GM19452 (cell line): ENCODE measurements around the gene XNDC1N.
"Not testable (repeated sequence)": the region's sequence is repeated elsewhere in the genome, so short reads cannot be mapped to it uniquely, and the experiment has no call there.

ENCODE experiments used
- ATAC-seq: cut with Tn5 transposase; IDR thresholded peaks from one replicate; pipeline ENCODE4 v1.9.1; 2021; ENCODE audit not compliant: unreplicated experiment

XNDC1N gene

GRCh38 chr11:71933141-71933933 is 4.9 kb upstream of the XNDC1N start:
- ATAC-seq, result no peak

GRCh38 chr11:71931245-71931602 is 2.8 kb upstream of the XNDC1N start:
- no peak for ATAC-seq

DNA sequence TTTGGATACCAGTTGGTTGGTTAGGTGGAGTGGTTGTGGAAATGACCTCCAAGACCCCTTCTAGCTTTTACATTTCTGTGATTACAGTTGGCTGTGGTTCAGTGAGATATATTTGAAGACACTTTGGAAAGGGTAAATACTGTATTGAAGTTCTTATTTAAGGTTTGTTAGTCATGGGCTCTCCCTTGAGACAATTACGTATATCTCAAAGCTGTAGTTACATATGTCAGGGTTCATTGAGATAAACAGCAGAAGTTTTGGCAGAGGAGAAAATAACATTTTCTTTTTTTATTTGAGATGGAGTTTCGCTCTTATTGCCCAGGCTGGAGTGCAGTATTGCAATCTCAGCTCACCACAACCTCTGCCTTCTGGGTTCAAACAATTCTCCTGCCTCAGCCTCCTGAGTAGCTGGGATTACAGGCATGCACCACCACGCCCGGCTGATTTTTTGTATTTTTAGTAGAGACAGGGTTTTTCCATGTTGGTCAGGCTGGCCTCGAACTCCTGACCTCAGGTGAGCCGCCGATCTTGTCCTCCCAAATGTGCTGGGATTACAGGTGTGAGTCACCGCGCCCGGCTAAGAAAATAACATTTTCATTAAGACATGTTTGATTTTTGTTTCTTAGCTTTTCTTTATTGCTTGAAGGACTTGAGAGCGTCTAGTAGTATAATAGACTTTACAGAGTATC is 2.3 kb upstream of the XNDC1N start:
- ATAC-seq, result no peak

DNA sequence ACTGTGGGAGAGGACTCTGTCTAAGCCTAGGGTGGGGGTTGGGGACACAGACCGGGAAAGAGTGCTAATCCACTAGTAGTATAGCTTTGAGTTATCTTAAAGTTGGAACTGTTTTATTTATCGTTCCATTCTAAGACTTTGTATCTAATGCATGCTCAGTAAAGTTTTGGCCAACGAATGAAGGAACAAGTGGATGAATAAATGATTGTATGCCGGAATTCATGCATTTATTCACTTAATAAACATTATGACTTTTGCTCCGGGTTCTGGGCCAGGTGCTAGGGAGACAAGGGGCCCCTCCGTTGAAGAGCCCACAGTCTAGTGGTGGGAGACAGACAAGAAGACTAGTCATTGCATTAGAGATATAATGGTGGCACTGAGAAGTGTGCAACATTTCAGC is 1.1 kb upstream of the XNDC1N start:
- ATAC-seq, result no peak

- ATAC-seq, result peak; percentile 81
These were observed 496 bp upstream of the XNDC1N start, which contains the start of gene RNF121 for GRCh38 chr11:71928737-71929443. Gene RNF121, plus strand, starts transcription at chr11:71929046. Its CDS starts 16 bp downstream, at chr11:71929062.

DNA sequence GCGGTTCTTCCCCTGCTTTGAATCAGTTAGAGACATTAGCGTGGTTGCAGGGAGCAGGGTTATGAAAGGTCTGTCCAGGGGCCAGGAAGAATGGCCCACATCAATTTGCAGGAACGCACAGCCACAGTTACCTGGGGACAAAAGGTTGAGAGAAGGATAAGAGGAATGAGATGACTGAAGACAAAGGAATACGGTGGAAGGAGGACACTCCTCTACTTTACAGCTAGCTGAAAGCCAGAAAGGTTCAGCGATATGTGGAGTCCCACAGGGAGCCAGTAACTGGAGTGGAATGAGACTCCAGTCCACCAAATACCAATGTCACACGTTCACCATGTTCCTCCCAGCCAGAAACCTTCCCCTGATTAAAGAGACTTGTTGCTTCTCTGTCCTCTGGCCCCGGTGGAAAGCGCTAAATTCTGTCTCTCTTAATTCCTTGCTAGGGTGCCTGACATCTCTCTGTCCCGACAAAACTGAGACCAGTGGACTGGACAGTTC is 10.7 kb downstream of the XNDC1N start:
- ATAC-seq, result no peak

DNA sequence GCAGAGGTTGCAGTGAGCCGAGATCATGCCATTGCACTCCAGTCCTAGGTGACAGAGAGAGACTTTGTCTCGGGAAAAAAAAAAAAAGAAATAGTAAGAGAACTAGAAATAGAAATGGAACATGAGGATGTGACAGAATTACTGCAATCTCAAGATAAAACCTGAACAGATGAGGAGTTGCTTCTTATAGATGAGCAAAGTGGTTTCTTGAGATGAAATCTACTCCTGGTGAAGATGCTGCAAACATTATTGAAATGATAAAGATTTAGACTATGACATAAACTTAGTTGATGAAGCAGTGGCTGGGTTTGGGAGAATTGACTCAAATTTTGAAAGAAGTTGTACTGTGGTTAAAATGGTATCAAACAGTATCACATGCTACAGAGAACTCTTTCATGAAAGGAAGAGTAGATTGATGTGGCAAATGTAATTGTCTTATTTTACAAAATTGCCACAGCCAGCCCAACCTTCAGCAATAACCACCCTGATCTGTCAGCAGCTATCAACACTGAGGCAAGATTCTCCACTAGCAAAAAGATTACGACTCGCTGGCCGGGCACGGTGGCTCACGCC is 13.7 kb downstream of the XNDC1N start:
- no peak for ATAC-seq

GRCh38 chr11:71913756-71914526 is 14.5 kb downstream of the XNDC1N start:
- ATAC-seq, result no peak

DNA sequence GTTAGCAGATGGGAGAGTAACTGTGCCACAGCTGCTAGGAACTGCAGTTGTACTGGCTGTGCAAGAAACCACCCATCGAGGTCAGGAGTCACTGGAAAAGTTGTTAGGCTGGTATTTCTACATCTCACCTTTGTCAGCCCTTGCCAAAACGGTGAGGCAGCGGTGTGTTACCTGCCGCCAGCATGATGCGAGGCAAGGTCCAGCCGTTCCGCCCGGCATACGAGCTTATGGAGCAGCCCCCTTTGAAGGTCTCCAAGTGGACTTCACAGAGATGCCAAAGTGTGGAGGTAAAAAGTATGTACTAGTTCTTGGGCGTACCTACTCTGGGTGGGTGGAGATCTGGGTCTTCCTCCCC is 16.4 kb downstream of the XNDC1N start:
- not testable (repeated sequence) for ATAC-seq

DNA sequence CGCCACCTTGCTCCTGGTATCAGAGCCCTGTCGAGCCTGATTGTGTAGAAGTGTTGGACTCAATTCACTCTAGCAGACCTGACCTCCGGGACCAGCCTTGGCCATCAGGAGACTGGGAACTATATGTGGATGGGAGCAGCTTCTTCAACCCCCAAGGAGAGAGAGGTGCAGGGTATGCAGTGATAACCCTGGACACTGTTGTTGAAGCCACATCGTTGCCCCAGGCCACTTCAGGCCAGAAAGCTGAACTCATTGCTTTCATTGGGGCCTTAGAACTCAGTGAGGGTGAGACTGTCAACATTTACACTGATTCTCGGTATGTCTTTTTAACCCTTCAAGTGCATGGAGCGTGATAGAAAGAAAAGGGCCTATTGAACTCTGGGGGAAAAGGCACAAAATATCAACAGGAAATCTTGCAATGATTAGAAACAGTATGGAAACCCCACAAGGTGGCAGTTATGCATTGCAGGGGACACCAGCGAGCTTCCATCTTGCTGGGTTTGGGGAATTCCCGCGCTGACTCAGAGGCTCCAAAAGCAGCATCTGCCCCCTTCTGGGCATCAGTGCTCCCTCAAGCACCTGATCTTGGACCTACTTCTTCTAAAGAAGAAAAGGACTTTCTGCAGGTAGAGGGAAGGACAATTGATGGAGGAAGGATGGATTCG is 16.9 kb downstream of the XNDC1N start:
- ATAC-seq, result not testable (repeated sequence)

- ATAC-seq, result not testable (repeated sequence)
These were observed 17.6 kb downstream of the XNDC1N start for GRCh38 chr11:71910775-71911174.

DNA sequence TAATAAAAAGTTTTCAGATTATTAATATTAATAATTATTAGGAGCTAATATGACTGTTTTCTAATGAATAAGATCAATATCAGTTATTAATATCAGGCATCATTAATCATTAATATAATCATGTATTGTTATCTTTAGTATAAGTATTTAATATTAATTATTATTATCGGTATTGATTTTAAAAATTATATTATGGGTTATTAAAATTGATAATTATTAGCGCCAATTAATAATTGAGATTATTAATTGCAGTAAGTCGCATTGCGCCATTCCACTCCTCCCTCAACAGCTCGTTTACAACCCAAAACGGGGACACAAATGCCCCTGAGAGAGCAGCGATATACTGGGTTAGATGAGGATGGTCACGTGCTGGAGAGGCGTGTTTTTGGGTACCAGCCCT is 20.2 kb downstream of the XNDC1N start:
- no peak for ATAC-seq

DNA sequence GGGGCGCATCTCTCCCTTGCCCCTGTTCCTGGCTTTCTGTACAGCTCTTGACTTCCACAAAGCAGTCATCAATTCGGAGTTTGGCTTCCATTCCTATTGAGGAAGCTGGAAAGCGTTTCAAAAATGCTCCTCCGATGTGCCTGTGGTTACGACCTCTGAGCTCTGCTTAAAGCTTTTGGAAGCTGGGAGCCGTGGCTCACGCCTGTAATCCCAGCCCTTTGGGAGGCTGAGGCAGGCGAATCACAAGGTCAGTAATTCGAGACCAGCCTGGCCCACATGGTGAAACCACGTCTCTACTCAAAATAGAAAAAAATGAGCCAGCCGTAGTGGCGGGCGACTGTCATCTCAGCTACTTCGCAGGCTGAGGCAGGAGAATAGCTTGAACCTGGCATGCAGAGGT is 27.3 kb downstream of the XNDC1N start:
- ATAC-seq, result not testable (repeated sequence)

GRCh38 chr11:71895961-71896360 is 32.4 kb downstream of the XNDC1N start:
- no peak for ATAC-seq

DNA sequence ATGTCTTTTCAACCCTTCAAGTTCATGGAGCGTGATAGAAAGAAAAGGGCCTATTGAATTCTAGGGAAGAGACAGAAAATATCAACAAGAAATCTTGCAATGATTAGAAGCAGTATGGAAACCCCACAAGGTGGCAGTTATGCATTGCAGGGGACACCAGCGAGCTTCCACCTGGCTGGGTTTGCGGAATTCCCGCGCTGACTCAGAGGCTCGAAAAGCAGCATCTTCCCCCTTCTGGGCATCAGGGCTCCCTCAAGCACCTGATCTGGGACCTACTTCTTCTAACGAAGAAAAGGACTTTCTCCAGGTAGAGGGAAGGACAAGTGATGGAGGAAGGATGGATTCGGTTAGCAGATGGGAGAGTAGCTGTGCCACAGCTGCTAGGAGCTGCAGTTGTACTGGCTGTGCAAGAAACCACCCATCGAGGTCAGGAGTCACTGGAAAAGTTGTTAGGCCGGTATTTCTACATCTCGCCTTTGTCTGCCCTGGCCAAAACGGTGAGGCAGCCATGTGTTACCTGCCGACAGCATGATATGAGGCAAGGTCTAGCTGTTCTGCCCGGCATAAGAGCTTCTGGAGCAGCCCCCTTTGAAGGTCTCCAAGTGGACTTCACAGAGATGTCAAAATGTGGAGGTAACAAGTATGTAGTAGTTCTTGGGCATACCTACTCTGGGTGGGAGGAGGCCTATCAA is 39.1 kb downstream of the XNDC1N start:
- not testable (repeated sequence) for ATAC-seq

DNA sequence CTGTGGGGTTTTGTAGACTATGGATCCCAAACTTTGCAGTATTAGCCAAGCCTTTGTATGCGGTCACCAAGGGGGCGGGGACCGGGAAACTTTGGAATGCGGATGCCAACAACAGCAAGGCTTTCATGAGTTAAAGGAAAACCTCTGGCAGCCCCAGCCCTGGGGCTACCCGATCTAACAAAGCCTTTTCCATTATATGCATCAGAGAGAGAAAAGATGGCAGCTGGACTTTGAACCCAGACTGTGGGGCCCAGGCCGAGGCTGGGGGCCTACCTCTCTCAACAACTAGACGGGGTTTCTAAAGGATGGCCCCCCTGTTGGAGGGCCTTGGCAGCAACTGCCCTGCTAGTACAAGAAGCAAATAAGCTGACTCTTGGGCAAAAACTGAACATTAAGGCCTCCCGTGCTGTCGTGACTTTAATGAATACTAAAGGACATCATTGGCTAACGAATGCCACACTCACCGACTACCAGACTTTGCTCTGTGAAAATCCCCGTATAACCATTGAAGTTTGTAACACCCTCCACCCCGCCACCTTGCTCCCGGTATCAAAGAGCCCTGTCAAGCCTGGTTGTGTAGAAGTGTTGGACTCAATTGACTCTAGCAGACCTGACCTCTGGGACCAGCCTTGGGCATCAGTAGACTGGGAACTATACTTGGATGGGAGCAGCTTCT is 39.9 kb downstream of the XNDC1N start:
- not testable (repeated sequence) for ATAC-seq

GRCh38 chr11:71885806-71886205 is 42.6 kb downstream of the XNDC1N start:
- ATAC-seq, result not testable (repeated sequence)
